Activated CD8-positive, alpha-beta memory T cell treated with anti-CD3 and anti-CD28 coated beads for 36 hours (primary cell): ENCODE measurements around the gene DNAH3. TPM values are rescaled to one million over a fixed set of nuclear protein-coding genes. Genes with fewer than 3 reads are reported as not detected.
"Not testable (repeated sequence)": the region's sequence is repeated elsewhere in the genome, so short reads cannot be mapped to it uniquely, and the experiment has no call there.

Source experiments
- CTCF ChIA-PET: fragments of 350-600 bp; sonication (Branson Sonifier 250); formaldehyde crosslinking; loops from one replicate; lab custom pipeline; 2021; ENCODE audit warnings: antibody characterized with exemption; lab: Charles Lee
- POLR2A ChIA-PET: fragments of 350-600 bp; sonication (Branson Sonifier 250); formaldehyde crosslinking; loops from one replicate; lab custom pipeline; 2021; ENCODE audit warnings: antibody characterized with exemption; lab: Charles Lee
- total RNA-seq, 2 experiments: library from RNA; stranded (reverse); gene quantifications; one replicate each; pipeline ENCODE4 v1.2.3, GENCODE V29; 2021

DNAH3 gene
- total RNA-seq, 2 experiments from 2014 or later, result 0.02 TPM

- CTCF ChIA-PET, result interaction anchor here (0.7 kb wide), 1 partner anchor 67 kb away, joined by 4 read pairs; no protein-coding TSS in a partner anchor
- POLR2A ChIA-PET, result interaction anchor here (0.6 to 0.8 kb wide), 3 partner anchors 27 to 54 kb away, joined by 3 to 16 read pairs (median 6); partner anchors contain the start of genes DCUN1D3 and LYRM1
Observed at GRCh38 chr16:20937736-20938135, 212.9 kb downstream of the DNAH3 start.

GRCh38 chr16:20933589-20933988 is 217.1 kb downstream of the DNAH3 start:
- POLR2A ChIA-PET, result no interaction called here
- CTCF ChIA-PET, result no interaction called here

DNA sequence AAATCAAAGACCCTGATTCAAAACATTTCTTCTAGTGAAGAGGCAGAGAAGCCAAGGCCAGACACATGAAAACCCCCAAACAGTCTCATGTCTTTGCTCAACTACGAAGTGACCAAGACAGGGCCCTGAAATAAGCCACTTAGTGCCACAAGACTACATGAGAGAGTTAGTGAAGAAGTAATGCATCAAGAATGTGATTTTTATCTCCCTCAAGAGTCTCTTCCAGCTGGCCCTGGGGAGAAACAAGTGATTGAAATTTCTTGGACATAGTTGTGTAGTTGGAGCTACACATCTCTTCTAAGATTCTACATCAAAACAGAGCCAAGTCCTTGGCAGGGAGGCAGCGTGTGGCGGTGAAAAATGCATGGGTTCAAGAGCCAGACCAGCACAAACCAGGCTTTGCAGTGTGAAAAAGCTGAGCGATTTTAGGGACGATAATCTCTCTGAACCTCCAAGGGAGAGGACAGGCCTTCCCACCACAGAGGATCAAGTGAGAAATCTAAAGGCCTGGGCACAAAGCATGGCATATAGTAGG is 219.5 kb downstream of the DNAH3 start:
- ChIA-PET POLR2A (no interaction called here), CTCF (no interaction called here)

DNA sequence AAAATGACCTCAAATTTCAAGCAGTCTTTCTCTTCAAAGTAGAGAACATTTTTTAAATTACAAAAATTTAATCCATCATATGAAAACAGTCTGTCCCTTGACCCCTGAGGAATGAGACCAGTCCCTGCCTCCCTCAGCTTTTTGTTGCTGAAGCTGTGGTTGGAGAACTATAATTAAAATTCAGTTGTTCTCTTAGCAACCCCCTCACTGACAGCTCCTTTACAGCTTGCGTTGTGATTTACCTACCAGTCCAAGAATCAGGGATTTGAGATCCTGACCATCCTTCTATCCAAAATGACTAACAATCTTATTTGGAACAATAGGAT is 220.3 kb downstream of the DNAH3 start:
- CTCF ChIA-PET, result interaction anchor here (0.6 to 0.7 kb wide), 2 partner anchors 37 to 1719 kb away, joined by 4 to 5 read pairs; no protein-coding TSS in a partner anchor
- POLR2A ChIA-PET, result no interaction called here

GRCh38 chr16:20929676-20930364 is 220.8 kb downstream of the DNAH3 start:
- POLR2A ChIA-PET, result not testable (repeated sequence)
- CTCF ChIA-PET, result interaction anchor here (0.6 to 0.7 kb wide), 2 partner anchors 38 to 1719 kb away, joined by 4 to 5 read pairs; no protein-coding TSS in a partner anchor

- ChIA-PET POLR2A (no interaction called here), CTCF (no interaction called here)
Observed at GRCh38 chr16:20928774-20929411, 221.8 kb downstream of the DNAH3 start.

- CTCF ChIA-PET, result no interaction called here
Observed at GRCh38 chr16:20925751-20926150, 224.9 kb downstream of the DNAH3 start.

DNA sequence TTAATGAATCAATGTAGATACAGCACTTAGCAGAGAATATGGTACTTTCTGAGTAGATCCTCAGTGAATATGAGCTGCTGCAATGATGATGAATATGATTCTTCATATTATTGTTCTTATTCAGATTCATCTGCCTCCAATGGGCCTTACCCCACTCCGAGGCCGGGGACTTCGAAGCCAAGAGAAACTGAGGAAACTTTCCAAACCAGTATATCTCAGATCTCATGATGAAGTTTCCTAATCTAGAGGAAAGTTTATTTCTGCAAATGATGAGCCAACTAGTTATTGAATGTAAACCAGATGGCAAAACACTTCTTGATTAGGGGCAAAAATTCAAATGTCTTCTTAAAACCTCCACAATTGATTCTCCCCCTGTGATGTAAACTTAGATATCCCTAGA is 226.8 kb downstream of the DNAH3 start:
- POLR2A ChIA-PET, result no interaction called here
- CTCF ChIA-PET, result no interaction called here

More at GRCh38 chr16:20925751-20926150, 224.9 kb downstream of the DNAH3 start:
- POLR2A ChIA-PET, result no interaction called here

- CTCF ChIA-PET, result no interaction called here
Observed at GRCh38 chr16:20920799-20921198, 229.8 kb downstream of the DNAH3 start.

GRCh38 chr16:20920091-20920490 is 230.6 kb downstream of the DNAH3 start:
- ChIA-PET CTCF (interaction anchor here (0.9 to 1.0 kb wide), 2 partner anchors 8 to 16 kb away, joined by 3 read pairs; no protein-coding TSS in a partner anchor), POLR2A (no interaction called here)

More at GRCh38 chr16:20920799-20921198, 229.8 kb downstream of the DNAH3 start:
- POLR2A ChIA-PET, result no interaction called here

DNA sequence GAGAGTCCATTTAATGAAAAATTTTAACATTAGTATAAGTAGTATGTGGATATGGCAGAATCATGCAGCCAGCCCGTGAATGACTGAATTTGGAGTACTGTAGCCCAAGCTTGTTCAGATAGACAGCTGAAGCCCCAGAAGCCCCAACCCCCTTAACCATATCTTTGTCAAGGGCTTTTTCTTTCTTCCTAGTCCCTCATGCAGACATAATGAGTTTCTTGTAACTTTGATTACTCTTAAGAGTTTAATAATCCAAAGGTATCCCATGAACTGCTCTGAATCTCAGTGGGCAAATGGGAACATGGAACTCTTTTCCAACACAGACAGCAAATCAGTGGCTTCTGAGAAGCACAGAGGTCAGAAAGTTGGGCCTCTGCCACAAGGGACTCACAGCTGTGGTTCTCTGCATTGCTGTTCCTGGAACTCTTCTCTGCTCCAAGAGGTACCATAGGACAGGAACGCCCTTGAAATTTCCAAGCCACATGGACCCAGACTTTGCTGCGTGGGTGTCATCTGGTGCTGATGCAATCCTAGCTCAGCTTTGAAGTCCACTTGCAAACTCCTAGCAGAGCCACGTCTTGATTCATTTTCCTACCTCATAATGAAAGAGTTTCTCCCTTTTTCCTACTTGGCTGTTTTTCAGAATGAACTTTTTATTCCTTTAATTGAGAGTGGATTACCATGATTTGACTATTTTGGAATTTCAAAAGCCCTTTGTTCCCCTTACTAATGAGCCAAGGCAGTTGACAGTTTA is 232.0 kb downstream of the DNAH3 start:
- POLR2A ChIA-PET, result no interaction called here
- CTCF ChIA-PET, result no interaction called here

GRCh38 chr16:20916942-20917341 is 233.7 kb downstream of the DNAH3 start:
- ChIA-PET CTCF (interaction anchor here (0.7 kb wide), 1 partner anchor 13 kb away, joined by 3 read pairs; no protein-coding TSS in a partner anchor), POLR2A (interaction anchor here (0.6 kb wide), 1 partner anchor 143 kb away, joined by 8 read pairs; no protein-coding TSS in a partner anchor)

- ChIA-PET CTCF (no interaction called here), POLR2A (interaction anchor here (0.6 kb wide), 1 partner anchor 142 kb away, joined by 8 read pairs; no protein-coding TSS in a partner anchor)
Observed at GRCh38 chr16:20916289-20916688, 234.4 kb downstream of the DNAH3 start.

GRCh38 chr16:20911361-20911760 is 239.3 kb downstream of the DNAH3 start:
- ChIA-PET CTCF (interaction anchor here (1.5 kb wide), 1 partner anchor 9 kb away, joined by 3 read pairs; no protein-coding TSS in a partner anchor), POLR2A (interaction anchor here (0.5 to 1.7 kb wide), 7 partner anchors 11 to 104 kb away, joined by 3 to 13 read pairs (median 5); partner anchors contain the start of genes DCUN1D3 and LYRM1)

GRCh38 chr16:20910781-20911321 is 239.8 kb downstream of the DNAH3 start:
- POLR2A ChIA-PET, result interaction anchor here (0.6 to 1.7 kb wide), 6 partner anchors 11 to 104 kb away, joined by 3 to 13 read pairs (median 4); partner anchors contain the start of genes DCUN1D3 and LYRM1
- CTCF ChIA-PET, result interaction anchor here (1.5 kb wide), 1 partner anchor 9 kb away, joined by 3 read pairs; no protein-coding TSS in a partner anchor

- ChIA-PET POLR2A (no interaction called here), CTCF (no interaction called here)
Observed at GRCh38 chr16:20906341-20907255, 244.0 kb downstream of the DNAH3 start.

DNA sequence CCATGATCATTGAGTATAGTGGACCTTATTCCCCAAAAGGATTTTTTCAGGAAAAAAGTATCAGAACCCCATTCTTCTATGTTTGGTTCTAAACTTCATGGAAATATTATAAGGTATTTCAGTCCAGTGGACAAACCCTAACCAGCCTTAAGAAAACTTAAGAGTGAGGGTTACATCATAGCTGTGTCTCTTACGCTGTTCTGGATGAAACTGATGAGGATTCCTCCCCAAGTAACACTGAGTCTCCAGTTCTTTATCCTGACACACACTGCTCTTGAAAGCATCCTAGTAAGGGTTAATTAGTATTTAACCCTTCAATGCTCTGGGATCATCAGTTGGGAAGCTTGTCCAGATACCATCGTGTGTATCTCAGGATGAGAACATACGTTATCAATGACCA is 245.1 kb downstream of the DNAH3 start:
- ChIA-PET POLR2A (interaction anchor here (0.5 kb wide), 1 partner anchor 43 kb away, joined by 3 read pairs; no protein-coding TSS in a partner anchor), CTCF (no interaction called here)
